HepG2 (cell line): Measurements from ENCODE around the gene SLC4A5.

Source experiments
- GABPA ChIP-seq, 2 experiments: IDR thresholded peaks; 2 replicates each; pipeline ENCODE4 v1.6.1; 2011 to 2016; ENCODE audit warnings: low read depth in 2 of 2, low read length in 1 of 2, missing biosample characterization in 1 of 2, missing genetic modification characterization in 1 of 2
- GMEB1 ChIP-seq: sonication (generic); formaldehyde crosslinking; IDR thresholded peaks from 2 replicates; pipeline ENCODE4 v1.5.1; 2020; ENCODE audit warnings: missing genetic modification reagents, mild to moderate bottlenecking, borderline replicate concordance
- MBNL3 ChIP-seq: fragments of 250-450 bp; sonication (Bioruptor Pico); conservative IDR thresholded peaks from 2 replicates; pipeline ENCODE4 v1.8.0; 2022; ENCODE audit warnings: mild to moderate bottlenecking, inconsistent platforms
- NAIF1 ChIP-seq: sonication (generic); formaldehyde crosslinking; IDR thresholded peaks from 2 replicates; pipeline ENCODE4 v1.5.0; 2020; ENCODE audit warnings: mild to moderate bottlenecking, missing genetic modification reagents, borderline replicate concordance
- SIN3A ChIP-seq: IDR thresholded peaks from 2 replicates; pipeline ENCODE4 v1.6.1; 2011; ENCODE audit warnings: low read depth, mild to moderate bottlenecking, control low read depth, low read length, borderline replicate concordance
- ZFX ChIP-seq: sonication (generic); formaldehyde crosslinking; IDR thresholded peaks from 2 replicates; pipeline ENCODE4 v1.4.0; 2020; ENCODE audit warnings: mild to moderate bottlenecking, low read depth, missing genetic modification reagents, moderate library complexity
- ZNF451 ChIP-seq: sonication (generic); formaldehyde crosslinking; IDR thresholded peaks from 2 replicates; pipeline ENCODE4 v1.5.0; 2020; ENCODE audit warnings: mild to moderate bottlenecking, missing genetic modification reagents
- ZNF501 ChIP-seq: sonication (generic); formaldehyde crosslinking; IDR thresholded peaks from 2 replicates; pipeline ENCODE4 v1.5.1; 2020; ENCODE audit warnings: mild to moderate bottlenecking, moderate library complexity, missing genetic modification reagents

- TF ChIP-seq MBNL3 (CRISPR knock-in tag) (no peak), GABPA (IDR thresholded peaks at IDR 0.05; ENCODE audit: low read depth, low read length) (no peak), GABPA (CRISPR knock-in tag; IDR thresholded peaks at IDR 0.05; ENCODE audit: low read depth) (no peak), NAIF1 (CRISPR knock-in tag) (no peak), ZNF451 (CRISPR knock-in tag) (no peak), ZNF501 (CRISPR knock-in tag) (no peak), SIN3A (no peak), GMEB1 (no peak), ZFX (CRISPR knock-in tag) (no peak)
Measured at GRCh38 chr2:74374509-74375205, 31.4 kb upstream of the SLC4A5 start.
